HG03558 (cell line): Measurements from ENCODE around the gene DBF4B.
"Not testable (repeated sequence)": the region's sequence is repeated elsewhere in the genome, so short reads cannot be mapped to it uniquely, and the experiment has no call there.

Experiments
- ATAC-seq: cut with Tn5 transposase; IDR thresholded peaks from one replicate; pipeline ENCODE4 v1.9.1; 2021; ENCODE audit warnings: moderate number of reproducible peaks; ENCODE audit not compliant: unreplicated experiment; ENCODE audit errors: extremely low read depth

The DBF4B gene, protein sequence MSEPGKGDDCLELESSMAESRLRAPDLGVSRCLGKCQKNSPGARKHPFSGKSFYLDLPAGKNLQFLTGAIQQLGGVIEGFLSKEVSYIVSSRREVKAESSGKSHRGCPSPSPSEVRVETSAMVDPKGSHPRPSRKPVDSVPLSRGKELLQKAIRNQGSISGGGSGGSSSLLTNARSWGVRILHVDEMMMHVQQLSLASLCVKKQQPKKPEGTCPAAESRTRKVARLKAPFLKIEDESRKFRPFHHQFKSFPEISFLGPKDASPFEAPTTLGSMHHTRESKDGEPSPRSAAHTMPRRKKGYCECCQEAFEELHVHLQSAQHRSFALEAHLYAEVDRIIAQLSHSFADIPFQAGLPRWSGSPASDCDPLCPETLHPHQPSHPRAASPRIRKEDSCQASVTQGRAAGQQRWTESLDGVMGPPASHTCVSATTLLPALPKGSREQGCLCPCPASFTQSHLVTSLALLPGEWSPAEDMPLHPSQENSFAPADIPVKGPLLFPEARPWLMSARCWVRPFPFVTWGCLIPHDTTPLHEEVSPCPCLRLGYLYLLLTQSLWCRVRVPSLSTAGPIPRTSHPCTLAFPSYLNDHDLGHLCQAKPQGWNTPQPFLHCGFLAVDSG

DNA sequence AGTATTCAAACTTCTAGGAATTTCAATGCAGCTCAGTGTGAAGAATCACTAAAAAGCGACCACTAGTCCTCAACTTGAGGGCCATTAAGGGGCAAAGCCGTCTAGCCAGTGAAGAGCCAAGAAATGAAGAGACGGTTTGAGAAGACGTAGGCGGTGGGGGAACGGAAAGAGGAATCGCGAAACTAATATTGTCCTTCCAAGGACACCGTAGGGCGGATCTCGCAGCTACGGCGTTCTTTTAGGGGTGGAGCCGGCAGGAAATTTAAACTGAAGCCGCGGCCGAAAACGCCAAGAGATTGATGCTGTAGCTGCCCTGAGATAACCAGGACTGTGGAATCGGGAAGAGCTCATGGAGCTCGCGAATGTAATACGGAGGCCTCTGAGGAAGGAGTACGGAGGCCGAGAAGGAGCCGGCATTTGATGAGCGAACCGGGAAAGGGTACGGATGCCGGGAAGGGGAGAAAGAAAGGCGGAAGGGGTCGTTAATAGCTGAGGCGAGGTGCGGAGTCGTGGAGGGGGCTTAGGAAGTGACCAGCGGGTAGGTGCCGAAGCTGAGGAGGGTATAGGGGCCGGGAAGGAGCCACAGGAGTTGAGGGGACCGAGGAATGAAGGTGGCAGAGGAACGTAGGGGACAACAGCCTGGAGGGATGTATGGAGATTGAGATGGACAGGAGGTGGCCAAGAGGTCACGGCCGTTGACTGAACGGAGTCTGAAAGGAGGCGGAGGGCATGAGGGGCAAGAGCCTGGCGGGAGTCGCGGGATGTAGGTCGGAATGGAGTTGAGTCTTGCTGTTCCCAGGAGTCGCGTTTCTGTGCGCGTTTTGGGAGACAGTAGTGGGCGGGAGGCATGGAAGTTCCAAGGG lies at the start of gene DBF4B:
Gene DBF4B, plus strand, starts transcription at position 265 of the 863 bp plus-strand sequence. Its CDS starts 156 bp downstream, at position 421.
- ATAC-seq, result no peak

DNA sequence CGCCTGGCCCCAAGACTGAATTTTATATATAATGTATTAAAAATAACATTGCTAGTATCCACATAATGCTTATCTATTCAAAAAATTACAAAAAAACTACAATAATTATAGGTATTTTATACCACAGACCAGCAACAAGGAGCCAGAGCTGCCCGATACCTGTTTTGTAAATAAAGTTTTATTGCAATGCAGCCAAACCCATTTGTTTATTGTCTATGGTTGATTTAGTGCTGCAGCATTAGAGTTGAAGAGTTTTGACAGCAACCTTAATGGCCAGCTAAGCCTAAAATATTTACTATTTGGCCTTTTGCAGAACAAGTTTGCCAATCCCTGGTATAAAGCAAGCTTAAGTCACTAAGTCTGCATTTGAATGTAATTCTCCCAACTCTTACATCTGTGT lies 46.6 kb upstream of the DBF4B start:
- ATAC-seq, result no peak

DNA sequence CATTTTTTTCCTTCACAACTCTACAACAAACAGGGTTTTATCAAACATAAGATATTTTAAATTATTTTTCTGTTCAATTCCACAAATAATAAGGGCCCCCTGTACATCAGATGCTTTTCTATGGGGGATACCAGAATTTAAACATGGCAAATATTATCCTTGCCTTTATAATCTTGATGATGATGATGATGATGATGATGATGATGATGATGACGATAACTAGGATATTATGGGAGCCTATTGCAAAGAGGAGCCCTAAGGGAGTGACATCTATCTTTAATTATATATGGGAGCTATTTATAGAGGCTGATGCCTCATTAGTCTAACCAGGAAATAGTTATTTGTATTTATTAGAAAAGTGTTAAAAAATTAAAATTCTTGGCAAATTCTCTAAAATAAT lies 45.4 kb upstream of the DBF4B start:
- no peak for ATAC-seq

DNA sequence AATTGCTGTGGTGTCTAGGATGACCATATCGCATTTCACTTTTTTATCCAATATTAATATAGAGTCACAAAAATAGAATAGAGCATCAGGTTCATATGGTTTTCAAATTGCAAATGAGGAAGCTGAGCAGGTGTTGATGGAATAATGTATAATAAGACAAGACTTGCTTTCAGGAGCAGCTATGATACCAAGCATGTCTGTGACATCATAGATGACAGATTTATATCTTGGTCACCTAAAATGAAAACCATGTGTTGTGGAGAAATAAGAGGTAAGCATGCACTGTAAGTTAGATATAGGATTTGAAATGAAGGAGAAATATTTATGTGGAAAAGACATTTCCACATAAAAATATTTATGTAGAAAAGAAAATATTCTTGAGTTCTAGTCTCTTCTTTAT lies 43.6 kb upstream of the DBF4B start:
- ATAC-seq, result no peak

DNA sequence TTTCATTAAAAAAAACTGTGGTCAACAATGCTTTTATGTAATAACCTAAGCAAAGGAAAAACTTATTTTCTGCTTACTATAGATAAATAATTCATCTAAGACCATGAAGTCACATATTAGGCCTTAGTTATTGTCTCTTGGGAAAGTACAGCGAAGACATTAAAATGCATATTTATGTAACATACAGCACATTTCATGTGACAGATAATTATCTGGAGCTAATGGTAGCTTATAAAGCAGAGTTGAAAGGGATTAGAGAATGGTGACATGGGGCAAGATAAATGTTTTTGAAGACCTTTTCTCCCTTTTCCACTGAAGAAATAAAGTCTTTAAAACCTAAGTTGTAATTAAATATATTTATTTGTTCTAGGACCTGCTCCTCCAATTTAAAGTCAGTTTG lies 42.5 kb upstream of the DBF4B start:
- no peak for ATAC-seq

DNA sequence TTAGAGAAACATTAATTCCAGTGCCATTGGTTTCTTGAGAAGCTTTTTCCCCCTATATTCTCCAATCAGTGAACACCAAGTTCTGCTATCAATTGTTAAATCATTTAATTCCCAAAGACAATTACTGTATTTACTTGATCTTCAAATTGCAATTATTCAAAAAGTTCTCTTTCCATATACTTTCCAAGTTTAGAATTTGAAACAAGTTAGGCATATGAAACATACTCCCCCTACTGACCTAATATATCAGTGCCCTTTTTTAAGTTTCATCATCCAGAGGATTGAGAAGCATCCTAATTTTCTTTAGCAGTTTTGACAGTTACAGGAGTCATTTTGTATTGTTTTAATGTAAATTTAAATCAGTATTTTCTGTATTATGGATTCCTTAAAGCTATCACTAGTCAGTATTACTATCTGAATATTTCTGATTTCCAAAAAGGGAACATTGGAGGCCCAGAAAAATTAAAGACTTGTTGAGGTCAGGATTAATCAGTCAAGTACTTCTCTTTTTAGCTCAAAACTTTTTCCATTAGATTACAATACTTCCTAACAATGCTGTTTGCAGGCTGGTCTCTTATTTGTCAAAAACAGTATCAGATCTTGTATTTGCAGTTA lies 35.9 kb upstream of the DBF4B start:
- ATAC-seq, result no peak

DNA sequence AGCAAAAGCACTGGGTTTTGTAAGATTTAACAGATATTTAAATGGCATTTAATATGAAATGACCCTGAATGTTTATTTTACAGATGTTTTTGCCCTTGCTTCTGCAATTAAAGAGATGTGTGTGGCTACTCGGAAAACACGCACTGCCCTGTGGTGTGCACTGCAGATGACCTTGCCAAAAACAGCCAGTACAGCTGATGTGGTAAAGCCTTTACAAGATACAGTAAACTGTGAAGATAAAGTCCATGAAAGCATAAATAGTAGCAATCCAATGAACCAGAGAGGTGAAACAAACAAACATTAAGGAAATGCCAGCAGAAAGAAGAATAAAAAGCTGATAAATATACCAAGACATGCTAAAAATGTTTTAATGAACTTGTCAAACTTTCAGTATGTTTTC lies 34.6 kb upstream of the DBF4B start:
- no peak for ATAC-seq

DNA sequence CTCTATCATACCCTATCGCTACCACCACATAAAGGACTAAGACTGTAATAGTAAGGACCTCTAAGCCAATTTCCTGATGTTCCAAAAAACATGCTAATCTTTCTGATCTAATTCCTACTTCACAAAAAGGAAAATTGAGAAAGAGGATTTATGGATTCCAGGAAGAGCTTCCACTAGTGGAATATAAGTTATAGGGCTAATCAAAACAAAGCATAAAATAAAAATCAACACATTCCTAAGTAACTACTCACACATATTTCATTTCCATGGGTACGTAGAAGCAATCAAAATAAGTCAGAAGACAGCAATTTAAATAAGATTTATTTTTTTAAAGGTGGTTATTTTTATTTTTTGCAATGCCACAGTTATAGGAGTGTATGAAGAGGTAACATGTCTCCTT lies 31.3 kb upstream of the DBF4B start:
- no peak for ATAC-seq

DNA sequence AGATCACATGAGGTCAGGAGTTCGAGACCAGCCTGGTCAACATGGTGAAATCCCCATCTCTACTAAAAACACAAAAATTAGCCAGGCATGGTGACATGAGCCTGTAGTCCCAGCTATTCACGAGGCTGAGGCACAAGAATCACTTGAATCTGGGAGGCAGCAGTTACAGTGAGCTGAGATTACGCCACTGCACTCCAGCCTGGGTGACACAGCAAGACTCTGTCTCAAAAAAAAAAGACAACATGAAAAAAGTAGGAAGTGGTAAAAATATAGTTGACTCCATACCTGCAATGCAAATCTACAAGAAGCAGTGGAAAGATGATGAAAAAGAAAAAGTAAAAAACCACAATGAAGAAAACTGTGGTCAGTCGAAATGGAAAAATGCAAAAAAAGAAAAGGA lies 25.2 kb upstream of the DBF4B start:
- not testable (repeated sequence) for ATAC-seq

DNA sequence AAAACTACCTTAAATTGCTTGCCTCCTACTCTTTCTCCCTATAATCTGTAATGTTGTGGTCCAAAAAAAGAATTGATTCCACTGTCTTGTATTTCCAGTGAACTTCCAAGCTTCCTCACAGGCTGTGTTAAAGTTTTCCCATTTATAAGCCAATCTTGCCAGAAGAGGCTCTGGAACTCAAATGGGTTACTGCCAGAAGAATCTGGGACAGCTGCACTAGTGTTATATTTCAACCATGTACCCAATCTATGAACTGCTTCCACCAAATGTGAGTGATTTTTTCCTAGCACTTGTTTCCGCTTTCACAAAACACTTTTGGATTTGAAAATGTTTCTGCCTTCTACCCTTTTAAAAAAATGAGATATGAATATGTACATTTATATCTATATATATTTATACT lies 20.7 kb upstream of the DBF4B start:
- no peak for ATAC-seq

DNA sequence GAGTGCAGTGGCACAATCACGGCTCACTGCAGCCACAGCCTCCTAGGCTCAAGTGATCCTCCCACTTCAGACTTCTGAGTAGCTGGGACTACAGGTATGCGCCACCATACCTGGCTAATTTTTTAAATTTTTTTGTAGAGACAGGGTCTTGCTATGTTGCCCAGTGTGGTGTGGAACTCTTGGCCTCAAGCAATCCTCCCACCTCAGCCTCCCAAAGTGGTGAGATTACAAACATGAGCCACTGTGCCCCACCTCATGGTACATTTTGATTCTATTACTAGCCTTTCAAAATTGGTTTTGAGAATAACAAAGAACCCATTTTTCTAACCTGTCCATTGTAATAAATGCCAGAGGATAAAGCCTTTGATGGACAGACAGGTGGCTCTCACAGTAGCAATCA lies 20.3 kb upstream of the DBF4B start:
- ATAC-seq, result no peak

DNA sequence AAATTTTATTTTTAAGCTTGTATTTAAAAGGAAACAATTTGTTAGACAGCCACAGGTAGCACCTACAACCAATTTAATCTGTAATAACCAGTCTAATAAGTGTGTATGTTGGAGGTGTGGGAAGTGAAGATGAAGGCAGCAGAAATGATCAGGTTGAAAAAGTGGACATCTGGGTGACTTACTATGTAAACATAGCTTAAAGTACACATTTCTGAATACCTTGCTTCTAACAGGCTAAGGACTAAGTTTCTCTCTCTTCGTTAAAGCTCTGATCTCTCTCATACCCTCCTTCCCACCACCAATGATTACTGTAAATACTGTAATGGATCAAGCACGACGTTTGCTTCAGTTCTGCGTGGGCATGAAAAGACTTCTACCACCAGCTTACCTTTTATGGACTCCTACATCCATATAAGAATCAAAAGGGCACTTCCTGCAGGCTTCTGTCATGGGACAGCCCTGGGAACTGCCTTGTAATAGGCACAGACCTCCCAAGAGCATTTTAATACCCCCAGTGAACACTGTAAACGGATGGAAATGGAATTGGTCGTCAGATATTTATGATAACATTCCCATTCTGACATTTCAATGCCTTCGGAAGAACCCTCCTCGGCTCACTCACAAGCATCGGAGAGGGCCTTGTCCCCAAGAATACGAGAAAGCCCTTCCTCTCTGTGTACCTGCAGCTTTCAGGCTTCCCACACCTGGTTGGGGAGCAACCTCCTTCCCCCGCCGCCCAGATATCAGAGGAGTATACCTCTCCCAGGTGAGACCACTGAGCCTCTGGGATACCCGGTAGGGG lies 19.6 kb upstream of the DBF4B start:
- no peak for ATAC-seq

DNA sequence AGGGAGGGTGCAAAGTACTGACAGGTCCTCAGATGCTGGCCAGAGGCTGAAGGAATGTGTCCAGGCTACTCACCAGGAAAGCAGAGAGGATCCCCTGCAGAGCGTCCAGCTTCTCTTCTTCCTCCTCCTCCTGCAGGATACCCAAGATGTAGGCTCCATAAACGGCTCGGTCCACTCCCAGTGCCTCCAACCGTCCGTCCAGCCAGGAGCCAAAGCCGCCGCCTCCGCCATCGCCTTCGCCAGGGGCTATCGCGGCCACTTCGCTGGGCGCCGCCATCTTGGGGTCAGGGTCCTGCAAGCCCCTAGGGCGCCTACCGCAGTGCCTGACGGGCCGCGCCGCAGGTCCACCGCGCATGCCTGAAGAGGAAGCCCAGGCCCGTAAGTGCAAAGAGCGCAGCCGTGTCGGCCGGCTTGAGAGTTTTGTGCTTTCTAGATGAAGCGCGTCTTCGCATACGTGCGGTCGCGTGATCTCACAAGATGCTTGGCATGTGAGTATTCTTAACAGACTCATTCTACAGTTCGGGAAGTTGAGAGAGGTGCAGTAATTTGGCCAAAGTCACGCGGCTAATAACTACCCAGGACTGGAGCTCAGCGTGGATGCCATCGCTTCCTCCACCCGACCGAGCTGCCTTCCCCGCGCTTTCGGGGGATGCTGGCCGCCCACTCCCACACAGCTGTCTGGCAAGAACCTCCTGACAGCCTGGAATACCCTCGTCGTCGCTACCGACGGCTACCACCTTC lies 18.8 kb upstream of the DBF4B start, which contains the start of gene CCDC43:
Gene CCDC43, minus strand, starts transcription at position 300 of the 741 bp plus-strand sequence. Its CDS starts 23 bp downstream, at position 277.
- peak; percentile 64 for ATAC-seq

DNA sequence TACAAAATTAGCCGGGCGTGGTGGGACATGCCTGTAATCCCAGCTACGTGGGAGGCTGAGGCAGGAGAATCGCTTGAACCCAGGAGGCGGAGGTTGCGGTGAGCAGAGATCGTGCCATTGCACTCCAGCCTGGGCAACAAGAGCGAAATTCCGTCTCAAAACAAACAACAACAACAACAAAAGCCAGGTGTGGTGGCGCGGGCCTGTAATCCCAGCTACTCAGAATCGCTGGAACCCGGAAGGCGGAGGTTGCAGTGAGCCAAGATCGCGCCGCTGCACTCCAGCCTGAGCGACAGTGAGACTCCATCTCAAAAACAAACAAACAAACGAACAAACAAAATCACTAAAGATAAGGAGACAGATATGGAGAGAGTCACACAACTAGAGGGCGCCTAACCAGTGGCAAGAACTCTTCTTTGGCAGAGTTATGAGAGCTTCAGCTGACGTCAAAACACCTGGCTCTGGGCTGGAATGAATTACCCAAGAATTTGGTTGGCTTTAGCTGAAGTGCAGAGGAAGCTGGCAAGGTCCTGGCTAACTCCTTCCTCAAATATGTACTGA lies 17.6 kb upstream of the DBF4B start:
- ATAC-seq, result not testable (repeated sequence)

DNA sequence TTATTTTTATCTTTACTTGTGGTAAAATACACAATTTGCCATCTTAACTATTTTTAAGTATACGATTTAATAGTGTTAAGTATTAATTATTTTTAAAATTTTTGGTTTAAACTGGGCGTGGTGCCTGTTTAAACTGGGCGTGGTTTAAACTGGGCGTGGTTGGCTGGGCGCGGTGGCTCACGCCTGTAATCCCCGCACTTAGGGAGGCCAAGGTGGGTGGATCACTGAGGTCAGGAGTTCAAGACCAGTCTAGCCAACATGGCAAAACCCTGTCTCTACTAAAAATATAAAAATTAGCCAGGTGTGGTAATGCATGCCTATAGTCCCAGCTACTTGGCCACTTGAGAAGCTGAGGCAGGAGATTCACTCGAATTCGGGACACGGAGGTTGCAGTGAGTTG lies 14.9 kb upstream of the DBF4B start:
- no peak for ATAC-seq

DNA sequence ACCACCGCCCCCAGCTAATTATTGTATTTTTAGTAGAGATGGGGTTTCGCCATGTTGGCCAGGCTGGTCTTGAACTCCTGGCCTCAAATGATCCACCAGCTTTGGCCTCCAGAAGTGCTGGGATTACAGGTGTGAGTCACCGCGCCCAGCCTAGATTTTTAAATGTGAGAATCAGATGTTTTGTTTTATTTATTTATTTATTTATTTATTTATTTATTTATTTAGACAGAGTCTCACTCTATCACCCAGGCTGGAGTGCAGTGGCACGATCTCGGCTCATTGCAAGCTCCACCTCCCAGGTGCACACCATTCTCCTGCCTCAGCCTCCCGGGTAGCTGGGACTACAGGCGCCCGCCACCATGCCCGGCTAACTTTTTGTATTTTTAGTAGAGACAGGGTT lies 8.2 kb upstream of the DBF4B start:
- not testable (repeated sequence) for ATAC-seq

DNA sequence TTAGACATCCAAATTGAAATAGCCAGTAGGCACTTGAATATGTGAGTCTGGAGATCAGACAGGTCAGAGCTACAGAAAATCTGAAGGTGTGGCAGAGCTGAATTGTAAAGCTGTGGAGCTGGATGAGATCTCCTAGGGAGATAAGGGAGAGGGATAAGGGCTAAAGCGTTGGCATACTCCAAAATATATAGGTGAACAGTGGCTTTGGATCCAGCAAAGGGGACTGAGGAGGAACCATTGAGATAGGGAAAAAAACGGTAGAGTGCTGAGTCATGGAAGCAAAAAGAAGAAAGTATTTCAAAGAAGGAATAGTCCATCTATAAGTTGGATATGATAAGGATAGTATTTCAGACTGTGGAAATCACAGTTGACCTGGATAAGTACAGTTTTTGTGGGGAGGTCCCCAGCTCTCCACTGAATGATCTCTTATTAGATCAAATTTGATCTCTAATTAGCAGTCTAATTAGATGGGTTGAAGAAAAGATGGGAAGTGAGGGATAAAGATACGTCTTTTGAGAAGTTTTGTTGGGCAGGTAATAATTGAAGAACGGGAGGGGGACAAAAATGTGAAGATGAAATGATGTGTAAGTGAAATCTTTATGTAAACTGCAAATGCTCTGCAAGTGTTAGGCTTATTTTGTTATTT lies 587 bp upstream of the DBF4B start:
- no peak for ATAC-seq

DNA sequence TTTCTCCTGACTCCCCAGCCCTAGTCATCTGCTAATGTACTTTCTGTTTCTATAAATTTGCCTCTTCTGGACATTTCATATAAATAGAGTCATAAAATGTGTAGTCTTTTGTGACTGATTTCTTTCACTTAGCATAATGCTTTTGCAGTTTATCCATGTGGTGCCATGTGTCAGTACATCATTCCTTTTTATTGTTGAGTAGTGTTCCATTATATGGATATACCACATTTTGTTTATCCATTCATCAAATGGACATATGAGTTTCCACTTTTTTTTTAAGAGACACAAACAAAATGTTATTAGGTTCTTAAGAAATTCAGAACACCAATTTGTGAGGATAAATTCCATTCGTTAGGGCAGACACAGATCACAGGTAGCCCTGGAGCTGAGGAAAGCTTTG lies 11.0 kb downstream of the DBF4B start:
- ATAC-seq, result no peak
